Inflammatory macrophage (primary cell): Measurements from ENCODE around the gene NOXA1.
"Not testable (repeated sequence)": the region's sequence is repeated elsewhere in the genome, so short reads cannot be mapped to it uniquely, and the experiment has no call there.

Experiments used
- DNase-seq, 2 donors: peaks; one replicate each; pipeline ENCODE4 v3.0.0-alpha.2; 2020 to 2022

Gene NOXA1

DNA sequence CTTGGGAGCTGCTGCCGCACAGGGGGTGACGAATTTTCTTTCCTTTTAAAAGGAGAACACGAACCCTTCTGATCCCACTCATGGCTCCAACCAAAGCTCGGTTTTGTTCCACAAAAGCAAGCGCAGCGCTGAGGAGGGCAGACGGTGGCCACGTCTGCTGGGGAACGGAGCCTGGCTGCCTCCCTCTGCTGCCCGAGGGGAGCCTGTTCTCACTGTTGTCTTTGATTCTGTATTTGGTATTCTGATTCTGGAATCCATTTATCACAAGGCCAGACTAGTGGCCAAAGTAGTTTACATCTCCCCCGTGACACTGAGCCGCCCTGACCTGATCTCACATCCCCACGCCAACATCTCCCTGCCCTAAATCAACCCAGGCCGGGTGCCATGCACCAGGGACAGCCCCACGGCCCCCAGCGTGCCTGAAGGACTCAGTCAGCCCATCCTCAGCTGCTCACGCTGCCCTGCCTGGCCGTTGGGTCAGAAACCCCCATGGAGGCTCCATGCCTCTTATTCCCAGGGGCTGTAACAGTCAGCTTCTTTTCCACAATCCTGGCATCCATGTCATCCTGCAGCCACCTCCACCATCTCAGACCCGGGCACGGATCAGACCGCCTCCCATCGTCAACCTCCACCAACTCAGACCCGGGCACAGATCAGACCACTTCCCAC lies 42.7 kb downstream of the NOXA1 start:
- no peak for DNase-seq

DNA sequence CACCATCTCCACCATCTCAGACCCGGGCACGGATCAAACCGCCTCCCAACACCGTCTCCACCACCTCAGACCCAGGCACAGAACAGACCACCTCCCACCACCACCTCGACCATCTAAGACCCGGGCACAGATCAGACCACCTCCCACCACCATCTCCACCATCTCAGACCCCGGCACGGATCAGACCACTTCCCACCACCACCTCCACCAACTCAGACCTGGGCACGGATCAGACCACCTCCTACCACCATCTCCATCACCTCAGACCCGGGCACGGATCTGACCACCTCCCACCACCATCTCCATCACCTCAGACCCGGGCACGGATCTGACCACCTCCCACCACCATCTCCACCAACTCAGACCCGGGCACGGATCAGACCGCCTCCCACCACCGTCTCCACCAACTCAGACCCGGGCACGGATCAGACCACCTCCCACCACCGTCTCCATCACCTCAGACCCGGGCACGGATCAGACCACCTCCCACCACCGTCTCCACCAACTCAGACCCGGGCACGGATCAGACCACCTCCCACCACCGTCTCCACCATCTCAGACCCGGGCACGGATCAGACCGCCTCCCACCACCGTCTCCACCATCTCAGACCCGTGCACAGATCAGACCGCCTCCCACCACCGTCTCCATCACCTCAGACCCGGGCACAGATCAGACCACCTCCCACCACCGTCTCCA lies 43.3 kb downstream of the NOXA1 start:
- not testable (repeated sequence) for DNase-seq

DNA sequence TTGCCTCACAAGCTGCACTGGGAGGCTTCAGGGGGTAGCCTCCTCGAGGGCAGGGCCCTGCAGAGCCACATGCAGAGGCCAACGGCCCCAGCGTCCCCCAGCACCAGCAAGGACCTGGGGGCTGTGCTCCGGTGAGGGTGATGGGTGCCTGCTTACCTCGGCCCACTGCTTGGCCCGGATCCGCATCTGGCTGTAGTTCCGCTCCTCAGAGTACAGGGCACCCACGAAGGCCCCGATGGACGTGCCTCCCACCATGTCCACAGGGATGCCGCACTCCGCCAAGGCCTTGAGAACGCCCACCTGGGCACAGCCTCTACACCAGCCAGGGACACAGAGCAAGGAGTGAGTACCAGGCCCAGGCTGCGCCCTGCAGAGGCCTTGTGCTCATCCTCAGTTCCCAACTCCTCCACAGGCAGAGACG lies 44.0 kb downstream of the NOXA1 start:
- DNase-seq = no peak

DNA sequence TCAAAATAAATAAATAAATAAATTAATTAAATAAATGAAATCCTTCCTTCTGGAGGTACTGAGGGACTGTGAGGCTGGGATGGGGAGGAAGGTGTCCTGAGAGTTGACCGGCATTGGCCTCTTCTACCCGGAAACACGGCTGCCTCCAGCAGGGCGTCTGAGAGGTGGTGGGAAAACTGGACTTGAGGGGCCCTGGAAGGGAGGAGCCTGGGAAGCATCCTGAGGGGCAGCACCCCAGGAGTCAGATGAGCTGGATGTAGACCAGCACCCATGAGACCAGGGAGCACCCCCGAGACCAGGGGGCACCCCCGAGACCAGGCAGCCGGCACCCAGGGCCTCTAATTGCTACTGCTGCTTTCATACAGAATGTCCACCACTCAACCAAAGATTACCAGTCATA lies 44.7 kb downstream of the NOXA1 start:
- DNase-seq = no peak

DNA sequence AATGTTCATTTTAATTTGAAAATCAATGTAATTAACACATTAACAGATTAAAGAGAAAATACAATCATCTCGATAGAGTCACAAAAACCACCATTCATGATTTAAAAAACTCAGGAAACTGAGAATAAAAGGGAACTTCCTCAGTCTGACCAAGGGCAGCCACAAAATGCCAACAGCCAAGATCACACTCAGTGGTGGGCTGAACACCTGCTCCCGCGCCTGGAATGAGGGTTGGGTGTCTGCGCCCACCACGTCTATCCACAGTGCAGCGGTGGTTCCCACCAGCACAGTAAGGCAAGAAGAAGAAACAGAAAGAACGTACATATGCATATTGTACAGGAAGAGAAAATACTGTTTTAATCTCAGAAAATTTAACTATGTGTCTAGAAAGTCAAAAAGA lies 47.6 kb downstream of the NOXA1 start:
- DNase-seq = no peak

DNA sequence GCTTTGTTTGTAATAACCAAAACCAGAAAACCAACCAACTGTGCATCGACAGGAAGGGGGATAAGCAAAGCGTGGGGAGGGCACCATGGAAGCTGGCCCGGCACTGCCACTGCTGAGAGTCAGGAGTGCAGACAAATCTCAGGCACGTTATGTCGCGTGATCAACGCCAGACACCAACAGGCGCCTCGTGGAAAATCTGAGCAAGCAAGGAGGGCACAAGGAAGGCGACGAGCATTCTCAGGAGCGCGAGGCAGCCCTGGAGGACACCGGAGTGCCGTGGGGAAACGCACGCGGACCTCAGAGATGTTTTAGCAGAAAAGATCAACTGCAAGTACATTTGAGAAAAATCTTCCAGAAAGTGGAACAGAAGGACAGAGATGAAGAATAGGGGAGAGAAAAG lies 51.1 kb downstream of the NOXA1 start:
- DNase-seq = no peak

DNA sequence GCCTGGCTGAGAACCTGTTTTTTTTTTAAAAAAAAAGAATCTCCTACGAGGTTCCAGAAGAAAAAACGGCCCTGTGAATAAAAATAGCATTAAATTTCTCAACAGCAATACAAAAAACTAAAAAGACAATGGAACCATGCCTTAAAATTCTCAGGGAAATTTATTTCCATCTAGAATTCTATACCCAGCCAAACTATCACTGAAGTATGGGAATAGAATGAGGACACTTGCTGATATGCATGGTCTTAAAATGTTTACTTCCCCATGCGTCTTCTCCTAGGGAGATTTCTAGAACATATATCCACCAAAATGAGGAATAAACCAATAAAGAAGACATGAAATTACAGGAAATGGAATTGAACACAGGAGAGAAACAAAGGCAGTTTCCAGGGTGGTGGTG lies 52.5 kb downstream of the NOXA1 start:
- no peak for DNase-seq

DNA sequence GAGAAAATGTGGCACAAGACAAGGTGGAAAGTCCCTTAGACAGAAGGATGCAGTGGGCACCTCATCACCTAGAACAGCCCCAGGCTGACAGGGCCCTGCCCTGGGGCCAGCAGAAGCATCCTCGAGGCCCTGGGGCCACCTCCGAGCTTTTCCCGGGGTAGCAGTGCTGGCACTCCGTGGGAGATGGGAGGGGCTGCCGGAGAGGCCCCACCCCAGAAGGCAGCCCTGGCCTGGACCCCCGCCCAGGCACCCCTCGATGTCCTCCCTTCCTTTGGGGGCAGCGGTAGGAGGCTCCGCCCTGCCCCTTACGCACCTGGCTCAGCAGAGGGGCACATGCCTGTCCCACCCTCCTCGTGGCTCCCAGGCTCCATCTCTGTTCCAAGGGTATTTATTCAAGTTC lies 53.7 kb downstream of the NOXA1 start:
- DNase-seq = no peak

DNA sequence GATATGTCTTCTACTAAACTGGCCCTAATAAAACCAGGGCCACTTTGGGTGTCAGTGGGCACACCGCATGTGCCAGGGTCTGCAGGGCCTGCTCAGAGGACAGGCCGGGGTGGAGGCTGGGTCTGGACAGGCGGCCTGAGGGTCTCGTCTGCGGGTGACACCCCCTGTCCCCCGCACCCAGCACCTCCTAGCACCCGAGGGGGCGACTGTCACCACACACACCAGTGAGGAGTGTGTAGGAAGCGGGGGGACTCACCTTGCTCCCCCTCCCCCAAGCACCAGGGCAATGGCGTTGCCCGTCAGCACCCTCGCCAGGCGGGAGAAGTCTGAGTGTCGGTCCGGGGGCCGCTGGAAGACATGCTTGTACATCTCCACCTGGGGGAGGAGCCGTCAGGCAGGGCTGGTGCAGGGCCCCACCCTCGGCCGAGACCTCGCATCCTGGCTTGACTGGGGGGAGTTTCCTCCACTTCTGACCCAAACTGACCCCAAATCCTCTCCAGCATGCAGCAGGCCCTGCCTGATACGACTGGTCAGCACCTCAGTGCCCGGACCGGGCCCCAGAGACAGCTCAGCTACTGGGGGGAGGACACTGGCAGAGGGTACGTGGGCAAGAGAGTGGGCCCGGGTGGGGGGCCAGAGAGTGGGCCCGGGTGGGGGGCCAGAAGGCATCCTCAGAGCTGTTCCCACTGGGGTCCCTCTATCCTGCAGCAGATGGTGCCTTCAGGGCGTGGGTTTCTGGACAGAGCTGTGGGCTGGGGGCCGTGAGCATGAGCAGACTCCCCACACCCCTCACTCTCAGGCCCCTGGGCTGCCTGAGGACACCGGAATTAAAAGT lies 54.8 kb downstream of the NOXA1 start:
- DNase-seq = no peak

DNA sequence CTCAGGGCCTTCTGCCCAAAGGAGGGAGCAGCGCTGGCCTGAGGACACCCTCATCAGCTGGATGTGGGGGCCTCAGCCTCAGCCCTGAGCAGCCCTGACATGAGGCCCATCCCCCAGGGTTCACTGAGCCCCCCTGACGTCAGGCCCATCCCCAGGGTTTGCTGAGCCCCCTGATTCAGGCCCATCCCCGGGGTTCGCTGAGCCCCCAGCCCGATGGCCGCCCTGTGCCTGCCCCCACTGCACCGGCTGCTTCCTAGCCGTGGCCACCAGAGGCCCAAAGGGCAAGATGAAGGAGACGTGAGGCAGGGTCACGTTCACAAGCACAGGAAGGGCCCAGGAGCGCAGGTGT lies 55.4 kb downstream of the NOXA1 start:
- no peak for DNase-seq

DNA sequence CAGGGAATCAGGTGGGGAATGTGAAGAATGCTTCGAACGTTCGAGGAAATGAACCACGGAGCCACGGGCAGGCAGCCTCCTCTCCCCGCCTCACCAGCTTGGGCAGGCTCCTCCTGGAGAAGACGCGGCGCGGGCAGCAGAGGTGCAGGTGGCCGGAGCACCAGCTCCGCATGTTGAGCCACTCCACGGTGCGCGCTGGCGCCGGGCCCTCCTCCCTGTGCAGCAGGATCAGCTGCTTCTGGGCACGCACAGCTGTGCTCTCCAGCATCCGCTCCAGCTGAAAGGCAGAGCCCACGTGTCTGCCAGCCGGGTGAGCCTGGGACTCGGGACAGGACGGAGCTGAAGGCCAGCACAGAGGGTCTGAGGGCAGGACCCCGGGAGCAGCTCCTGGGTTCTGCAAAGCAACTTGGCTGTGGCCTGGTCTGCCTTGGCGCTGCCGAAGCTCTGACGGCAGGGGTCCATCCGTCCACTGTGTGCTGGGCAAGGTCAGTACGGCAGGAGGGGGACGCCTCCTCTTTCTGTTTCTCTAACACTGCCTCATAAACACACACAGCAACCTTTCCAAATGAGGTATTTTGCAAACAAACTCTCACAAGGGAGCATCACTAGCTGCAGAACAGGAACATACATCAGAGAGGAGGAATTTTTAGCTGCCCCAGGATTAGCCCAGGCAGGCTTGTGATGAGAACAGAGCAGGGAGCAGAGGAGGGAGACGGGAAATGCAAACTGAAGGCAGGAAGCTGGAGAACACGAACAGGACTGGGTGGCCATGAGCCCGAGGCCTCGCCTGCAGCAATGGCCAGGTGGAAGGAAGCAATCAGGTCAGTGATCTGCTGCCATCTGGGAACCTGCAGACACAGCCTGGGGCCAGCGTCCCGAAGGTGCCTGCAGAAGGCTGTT lies 56.0 kb downstream of the NOXA1 start:
- DNase-seq = no peak

DNA sequence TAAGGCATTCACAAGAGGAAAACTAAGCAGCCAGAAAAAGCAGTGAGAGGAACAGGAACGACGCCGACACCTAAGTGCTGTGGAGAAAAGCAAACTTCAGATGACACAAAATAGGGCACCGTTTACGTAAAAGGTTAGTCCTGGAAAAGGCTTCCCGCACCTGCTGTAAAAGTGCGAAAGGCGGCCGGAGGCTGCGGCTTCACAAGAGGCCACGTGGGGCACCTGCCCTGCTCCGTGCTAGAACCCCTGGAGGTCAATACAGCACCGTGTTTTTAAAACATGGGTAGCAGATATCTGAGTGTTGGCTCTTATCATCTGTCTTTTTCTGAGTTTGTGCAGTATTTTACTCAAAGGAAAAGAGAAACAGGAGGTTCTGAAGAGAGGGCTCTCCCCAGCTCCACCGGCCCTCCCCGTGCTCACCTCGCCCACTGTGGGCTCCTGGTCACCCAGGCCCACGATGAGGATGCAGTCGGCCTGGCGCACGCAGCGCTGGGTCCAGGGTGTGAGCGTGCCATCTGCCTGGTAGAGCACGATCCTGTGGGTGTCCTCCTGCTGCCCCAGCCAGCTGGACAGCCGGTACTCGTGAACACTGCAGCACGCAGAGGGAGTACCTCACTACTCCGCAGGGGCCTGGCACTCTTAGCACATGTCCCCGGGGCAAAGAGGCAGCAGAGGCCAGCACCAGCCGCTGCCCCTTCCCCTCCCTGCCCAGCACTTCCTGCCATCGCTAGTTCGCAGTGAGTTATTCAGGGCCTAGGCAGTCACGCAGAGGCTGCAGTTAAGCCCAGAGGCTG lies 56.9 kb downstream of the NOXA1 start:
- DNase-seq = no peak

DNA sequence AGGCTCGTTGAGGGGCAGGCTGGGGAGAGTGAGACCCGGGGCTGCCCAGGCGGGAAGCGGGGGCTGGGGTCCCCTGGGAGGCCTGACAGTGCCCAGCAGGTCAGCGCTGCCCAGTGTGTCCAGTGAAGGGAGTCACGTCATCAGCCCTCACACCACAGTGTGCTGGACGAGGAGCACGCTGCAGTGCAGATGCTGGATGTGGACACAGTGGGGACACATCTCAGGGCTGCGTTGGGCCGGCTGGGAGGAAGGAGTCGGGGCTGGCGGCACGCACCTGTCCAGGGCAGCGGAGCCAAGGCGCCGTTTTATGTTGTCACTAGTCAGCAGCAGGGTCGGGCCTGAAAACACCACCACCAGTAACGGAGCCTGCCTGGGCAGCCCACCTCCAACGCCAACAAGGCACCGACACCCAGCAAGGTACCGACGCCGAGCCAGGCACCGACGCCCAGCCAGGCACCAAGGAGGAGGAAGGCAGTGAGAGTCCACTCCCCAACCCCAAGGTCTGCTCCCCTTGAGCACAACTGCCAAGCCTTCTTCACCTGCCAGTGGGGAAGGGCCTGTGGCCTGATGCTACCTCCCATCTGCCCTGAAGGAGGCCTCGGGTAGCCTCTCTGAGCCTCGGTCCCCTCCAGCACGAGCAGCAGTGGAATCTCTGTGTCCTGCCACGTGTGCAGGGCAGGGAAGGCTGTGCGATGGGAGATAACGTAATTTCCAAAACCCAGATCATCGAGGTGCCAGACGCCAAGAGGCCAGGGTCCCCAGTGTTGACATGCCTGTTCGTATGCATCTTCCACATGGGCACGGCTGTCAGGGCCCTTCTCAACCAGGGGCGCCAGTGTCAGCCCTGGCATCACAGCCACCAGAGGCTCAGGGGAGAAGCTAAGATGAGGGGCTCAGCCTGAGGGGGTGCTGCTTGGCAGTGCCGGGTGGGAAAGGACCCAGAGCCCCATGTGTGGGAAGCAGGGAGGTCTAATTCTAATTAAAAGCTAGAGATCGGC lies 57.8 kb downstream of the NOXA1 start:
- DNase-seq = no peak

DNA sequence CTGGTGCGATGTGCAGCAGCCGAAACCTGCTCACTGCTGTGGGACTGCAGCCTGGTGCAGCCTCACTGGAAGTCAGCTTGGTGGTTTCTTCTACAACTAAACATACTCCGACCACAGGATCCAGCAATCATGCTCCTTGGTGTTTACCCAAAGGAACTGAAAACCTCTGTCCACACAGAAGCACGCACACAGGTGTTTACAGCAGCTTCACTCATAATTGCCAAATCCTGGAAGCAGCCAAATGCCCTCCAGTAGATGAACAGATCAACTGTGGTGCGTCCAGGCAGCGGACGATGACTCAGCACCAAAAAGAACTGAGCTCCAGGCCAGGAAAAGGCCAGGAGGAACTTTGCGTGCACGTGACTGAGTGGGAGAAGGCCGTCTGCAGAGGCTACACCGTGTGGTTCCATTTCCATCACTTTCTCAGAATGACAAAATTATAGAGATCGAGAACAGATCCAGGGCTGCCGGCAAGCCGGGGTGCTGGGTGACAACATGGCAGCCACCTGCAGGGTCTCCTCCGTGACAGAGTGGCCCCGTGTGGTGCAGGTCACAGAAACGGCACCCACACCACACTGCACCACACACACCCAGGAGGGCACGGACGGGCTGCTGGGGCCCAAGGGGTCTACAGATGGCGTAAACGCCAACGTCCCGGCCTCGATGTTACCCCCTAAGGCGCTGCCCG lies 59.0 kb downstream of the NOXA1 start:
- peak; percentile 85 to 95 for DNase-seq
